ENCODE measurements around the gene ISG20.
A peak's percentile ranks its signal among the peaks of the same experiment; 100 is the strongest.

Gene ISG20

DNA sequence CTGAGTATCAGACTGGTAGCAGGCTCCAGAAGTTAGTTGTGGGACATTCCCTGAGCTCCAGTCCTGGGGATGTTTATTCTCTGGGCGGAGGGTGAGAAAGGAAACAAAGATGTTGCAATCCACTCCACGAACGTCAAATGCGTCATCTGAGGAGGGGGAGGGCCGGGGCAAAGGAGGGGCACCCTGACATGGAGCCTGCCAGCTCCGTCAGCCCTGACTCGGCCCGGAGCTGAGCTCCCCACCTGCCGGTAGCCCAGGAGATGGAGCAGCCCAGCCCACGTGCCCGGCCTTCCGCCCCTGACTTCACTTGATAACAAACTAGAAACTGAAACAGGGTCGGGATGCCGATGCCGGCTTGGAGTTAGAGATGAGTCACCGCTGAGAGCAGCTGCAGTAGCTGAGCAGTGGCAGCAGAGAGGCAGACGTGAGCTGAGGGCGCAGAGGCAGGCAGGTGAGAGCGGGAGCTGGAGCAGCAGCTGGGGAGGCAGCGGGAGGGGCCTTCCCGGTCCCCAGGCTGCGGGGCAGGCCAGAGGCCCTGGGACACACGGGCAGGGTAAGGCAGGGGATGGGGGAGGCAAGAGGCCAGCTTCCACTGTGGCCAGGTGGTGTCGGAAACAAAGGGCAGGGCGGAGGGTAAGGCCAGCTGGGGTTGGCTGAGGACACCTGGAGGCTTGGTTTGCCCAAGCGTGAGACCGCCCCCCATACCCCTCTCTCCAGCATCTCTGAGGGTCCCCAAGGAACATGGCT lies at the start of gene ISG20:
Gene ISG20, plus strand, starts transcription at position 391 of the 747 bp plus-strand sequence. Its CDS starts 351 bp downstream, at position 742.
- peak; percentile 95 for DNase-seq (ENCODE audit: low read depth)

DNA sequence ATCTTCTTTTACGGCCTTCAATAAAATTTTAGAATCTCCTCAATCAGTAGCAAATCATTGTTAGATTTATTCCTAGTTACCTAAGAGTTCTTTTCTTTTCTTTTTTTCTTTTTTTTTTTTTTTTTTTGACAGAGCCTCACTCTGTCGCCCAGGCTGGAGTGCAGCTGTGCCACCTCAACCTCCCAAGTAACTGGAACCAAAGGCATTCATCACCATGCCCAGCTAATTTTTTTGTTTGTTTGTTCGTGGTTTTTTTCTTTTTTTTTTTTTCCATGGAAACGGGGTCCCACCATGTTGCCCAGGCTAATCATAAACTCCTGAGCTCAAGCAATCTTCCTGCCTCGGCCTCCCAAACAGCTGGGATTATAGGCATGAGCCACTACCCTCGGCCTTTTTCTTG lies 48.1 kb upstream of the ISG20 start:
- no peak for DNase-seq (ENCODE audit: low read depth)

DNA sequence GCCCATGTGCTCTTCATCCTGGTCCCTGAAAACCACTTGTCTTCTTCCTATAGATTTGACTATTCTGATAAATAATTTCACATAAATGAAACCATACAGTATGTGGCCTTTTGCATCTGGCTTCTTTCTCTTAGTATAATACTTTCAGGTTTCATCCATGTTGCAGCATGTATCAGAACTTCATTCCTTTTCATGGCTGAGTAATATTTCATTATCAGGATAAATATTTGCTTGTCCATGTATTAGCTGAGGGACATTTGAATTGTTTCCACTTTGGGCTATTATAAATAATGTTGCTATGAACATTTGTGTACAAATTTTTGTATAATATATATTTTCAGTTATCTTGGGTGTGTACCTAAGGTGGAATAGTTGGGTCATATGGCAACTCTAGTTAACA lies 47.4 kb upstream of the ISG20 start:
- no peak for DNase-seq (ENCODE audit: low read depth)

DNA sequence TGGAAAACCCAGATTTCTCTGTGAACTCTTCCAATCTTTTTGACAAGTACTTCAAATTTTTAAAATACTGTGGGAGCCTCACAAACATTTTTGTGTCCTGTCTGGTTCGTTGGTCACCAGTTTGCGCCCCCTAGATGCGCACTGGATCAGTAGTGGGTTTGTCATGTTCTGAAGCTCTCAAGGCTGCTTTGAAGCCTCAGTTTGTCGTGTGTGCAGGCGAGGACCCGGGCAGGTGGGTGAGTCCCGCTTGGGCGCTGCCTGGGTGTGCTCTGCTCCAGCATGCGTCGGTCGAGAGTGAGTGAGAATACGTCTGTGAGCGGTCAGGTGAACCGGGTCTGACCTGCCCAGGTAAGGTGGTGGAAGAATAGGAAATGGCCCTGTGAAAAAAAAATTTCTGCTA lies 34.9 kb upstream of the ISG20 start:
- DNase-seq (ENCODE audit: low read depth) = no peak

DNA sequence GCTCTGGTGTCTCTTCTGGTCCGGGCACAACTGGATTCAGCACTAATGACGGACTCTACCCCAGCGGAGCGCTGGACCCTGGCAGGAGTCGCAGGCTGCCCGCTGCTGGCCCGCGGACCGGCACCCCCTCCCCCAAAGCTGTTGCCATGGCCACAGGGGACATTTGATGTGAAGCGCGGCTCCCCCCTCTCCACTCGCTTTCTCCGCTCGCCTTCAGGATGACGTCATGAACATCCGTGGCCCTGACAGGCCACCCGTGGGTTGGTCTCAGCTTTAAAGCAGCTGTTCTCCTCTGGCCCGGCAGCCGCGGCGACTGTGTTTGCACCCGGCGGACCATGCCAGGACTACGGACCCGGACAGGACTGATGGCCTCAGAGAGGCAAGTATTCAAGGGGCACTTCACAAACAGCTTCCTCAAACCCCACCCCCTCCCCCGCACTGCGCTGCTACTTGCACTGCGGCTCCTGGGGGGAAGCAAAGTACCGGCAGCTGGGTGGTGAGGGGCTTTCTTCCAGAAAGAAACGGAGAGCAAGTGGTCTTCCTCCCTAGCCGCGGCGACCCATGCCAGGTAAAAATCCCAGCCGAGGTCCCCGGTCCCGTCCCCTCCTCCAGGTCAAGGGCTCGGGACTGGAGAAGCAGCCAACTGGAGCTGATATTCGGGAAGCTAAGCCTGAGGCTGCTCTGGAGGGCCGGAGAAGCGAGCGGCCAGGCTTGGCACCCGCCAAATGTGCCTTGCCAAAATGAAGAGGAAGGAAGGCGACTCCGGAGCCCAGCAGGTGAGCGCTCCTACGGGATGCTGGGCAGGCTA lies 34.2 kb upstream of the ISG20 start:
- no peak for DNase-seq (ENCODE audit: low read depth)

DNA sequence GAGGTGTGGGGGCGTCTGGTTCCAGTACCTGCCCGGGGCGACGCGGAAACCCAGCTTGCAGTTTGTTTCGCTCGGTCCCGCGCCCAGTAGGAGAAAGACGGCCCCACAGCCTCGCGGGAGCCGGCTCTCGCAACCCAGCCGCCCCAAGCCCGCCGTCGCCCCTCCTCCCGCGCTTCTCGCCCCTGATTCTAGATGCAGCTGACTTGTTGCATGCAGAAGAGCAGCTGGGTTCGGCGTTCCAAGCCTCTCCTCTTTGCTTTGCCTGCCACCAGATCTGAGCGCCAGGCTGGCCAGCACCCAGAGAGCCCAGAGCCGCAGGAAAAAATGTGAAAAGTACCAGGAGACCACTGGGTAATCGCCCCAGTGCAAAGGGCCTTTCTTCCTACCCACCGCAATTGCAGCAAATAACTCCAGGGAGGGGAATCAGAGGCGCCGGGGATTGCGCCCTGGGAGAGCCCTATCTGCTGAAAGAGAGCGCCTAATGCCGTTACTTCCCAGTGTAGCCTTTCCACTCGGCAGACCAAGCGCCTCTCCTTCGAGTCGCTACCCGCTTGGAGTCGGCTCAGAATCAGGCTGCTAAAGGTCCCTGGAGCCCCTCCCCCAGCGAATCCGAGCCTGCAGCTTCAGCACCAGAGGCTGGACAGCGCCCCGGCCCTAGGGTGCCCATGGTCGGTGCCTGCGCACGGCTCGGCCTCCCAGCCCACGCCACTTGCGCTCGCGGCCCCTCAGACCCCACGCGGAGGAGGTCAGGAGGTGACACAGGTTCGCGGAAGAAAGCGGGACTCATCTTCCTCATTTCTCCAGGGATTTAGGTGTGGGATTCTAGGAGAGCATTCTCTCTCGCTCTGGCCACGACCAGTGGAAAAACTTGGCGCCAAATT lies 33.4 kb upstream of the ISG20 start:
- no peak for DNase-seq (ENCODE audit: low read depth)

DNA sequence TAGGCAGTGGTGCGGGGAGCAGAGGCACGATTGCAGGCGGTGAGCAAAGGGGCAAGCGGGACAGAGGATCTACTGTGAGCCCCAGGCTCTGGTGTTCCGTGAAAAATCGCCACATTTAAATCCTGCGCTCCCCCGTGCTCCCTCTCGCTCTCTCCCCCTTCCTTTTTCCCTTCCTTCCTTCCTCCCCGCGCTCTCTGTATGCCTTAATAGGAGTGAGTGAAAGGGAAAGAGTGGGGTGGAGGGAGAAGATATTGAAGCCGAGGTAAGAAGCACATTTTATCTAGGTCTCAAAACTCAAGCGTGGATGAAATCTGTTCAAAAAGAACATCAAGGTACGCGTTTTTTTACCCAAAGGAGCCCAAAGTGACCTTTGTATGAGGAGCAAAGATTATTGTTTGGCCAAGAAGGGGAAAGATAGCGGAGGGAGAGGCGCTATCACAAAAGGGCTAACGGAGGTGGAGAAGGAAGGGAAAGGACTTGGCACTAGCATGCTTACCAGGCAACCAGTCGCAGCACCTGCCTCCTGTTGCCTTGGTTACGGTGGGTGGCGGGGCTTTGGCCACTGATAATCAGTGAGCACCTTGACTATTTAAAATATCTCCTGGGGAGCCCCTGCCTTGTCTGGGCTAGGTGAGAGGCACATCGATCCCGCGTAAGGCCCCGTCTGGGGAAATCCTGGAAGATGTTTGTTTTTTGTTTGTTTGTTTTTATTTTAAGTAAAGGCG lies 32.6 kb upstream of the ISG20 start:
- DNase-seq (ENCODE audit: low read depth) = no peak

DNA sequence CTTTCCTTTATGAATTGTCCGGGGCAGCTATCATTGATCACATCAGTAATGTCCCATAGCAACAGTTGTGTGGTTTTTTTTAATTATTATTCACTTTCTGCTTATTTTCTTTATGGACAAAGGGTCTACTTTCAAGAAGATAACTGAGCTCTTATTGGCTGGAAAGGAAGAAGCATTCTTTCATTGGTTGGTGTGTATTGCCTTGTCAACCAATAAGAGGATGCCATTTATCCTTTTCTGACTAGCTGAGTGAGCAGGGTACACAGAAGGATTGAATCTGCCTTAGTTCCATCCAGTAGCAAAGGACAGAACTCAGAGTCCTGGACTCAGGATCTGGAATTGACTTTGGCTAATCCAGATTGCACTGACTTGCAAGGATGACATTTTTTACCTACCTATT lies 30.9 kb upstream of the ISG20 start:
- DNase-seq (ENCODE audit: low read depth) = no peak

DNA sequence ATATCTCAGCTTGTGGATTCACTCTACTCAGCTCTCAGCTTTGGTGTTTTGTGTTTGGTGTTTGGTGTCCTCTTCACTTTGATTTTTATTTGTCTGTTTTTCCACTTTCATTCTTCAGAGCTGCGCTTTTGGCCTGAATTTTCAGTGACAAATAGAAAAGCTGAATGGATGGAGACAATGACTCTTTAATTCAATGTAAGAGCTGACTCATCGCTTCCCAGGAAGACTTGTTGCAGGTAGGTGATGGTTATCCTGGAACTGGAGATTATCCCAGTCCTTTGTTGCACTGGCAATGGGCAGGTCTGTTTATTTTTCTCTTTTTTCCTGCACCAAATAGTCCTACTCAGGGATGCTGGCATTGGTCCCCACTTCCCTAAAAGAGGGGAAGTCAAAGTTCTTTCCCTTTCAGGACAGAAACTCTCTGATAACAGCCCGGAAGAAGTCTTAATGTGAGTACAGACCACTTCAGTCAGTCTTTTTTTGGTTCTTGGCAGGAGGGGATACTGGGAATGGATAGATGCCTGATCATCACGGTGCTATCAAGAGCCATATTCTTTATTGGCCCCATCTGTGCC lies 30.1 kb upstream of the ISG20 start:
- DNase-seq (ENCODE audit: low read depth) = no peak

DNA sequence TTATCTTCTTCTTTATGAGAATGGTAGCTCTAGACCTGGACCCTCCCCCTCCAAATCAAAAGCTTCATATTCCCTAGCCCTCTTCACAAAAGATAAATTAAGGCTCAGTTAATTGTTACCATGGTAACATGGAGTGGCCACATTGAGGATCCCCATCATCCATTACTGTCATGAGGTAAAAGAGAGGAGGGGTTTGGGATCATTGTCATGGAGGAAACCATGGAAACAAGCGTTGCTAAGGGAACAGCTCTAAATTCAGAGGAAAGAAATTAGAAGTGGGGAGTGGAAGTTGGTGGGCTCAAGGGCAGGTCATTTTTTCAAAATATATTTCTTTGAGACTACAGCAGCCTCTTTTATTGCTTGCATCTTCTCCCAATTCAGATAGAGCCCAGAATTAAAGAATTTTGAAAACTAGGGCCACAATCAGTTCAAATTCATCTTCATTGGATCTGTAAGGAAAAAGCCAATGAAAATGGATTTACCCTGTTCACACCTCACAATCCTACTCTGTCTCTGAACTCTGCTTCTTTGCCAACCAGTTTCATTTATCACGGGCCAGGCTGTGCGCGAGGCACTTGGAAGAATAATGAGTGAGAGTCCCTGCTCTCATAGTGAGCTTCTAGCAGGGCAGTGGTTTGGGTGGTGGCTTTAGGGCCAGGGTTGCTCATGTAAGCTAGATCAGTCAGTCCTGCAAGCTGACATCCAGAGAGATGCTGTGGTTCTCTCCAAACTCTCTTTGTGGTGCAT lies 29.3 kb upstream of the ISG20 start:
- DNase-seq (ENCODE audit: low read depth) = no peak

DNA sequence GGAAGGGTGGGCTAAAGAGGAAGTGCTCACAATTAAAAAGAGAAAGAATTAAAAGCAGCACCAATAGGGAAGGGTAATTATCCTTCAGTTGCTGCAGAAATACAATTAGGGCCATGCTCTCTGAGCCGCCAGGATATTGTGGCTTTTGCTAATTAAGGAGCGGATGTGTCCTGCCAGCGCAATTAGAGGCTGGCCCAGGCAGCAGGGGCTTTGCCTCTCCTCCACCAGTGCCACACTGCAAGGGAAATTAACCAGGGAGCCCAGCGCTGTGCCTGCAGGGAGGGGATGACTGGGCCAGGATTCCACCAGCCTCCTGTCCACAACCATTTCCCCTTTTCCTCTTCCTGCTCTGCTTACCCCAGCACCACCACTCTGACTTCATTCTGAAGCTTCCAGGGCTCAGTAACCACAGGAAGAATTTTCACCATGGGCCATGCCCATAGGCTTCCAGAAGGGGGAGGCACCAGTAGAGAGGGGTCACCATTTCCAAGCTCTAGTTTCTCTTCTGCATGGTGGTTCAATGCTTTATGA lies 28.1 kb upstream of the ISG20 start:
- no peak for DNase-seq (ENCODE audit: low read depth)

DNA sequence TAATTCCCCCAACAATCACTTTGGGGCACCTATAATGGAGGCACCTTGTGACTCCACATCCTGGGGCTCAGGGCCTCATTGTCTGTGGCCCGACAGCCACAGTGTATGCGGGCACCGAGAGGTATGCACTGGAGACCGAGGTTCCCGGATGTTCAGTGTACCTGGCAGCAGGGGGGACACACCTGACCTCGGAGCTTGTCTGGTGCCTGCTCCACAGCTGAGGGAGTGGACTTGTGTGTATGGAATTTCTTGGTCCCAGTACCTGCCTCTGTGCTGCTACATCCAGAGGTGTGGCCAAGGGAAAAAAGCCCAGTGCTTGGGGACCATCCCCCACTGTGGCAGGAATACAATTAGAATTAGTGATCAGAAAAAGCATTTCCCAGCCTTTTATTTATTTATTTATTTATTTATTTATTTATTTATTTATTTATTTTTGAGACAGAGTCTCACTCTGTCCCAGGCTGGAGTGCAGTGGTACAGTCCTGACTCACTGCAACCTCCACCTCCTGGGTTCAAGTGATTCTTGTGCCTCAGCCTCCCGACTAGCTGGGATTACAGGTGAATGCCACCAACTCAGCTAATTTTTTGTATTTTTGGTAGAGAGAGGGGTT lies 26.5 kb upstream of the ISG20 start:
- no peak for DNase-seq (ENCODE audit: low read depth)

DNA sequence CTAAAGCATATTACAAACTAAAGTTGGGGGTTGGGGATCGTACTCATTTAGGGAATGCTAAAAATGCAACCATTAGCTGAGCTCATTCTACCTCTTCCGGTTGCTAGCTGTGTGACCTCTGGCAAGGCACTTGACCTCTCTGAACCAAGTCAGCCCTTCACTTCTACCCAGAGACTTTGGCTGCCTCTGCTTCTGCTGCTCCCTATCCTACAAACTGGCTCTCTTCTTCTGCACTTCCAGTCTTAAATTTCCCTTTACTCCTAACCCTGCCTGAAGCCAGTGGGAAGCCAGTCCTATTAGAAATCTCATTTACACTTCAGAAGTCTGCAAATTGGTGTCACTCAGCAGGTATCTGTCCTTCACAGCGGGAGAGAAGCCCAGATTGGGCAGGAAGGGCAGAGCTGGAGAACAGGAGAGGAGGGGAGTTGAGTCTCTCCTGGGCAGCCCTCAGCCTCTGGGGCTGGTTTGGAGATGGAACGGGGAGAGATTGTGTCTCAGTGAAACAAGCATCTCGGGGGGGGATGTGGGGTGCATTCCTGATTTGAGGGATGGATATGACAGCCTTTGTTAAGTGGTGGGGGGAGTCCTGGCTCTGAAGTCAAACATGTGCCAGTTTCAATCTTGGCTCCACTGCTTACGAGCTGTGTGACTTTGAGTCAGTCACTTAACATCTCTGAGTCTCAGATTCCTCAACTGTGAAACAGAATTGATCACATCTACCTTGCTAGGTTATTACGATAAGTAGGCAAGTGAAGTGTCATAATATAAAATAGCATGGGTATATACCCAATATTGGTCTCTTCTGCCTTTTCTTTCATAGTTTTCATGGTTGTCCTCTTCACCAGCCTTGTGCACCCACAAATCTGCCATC lies 25.5 kb upstream of the ISG20 start:
- DNase-seq (ENCODE audit: low read depth) = no peak

DNA sequence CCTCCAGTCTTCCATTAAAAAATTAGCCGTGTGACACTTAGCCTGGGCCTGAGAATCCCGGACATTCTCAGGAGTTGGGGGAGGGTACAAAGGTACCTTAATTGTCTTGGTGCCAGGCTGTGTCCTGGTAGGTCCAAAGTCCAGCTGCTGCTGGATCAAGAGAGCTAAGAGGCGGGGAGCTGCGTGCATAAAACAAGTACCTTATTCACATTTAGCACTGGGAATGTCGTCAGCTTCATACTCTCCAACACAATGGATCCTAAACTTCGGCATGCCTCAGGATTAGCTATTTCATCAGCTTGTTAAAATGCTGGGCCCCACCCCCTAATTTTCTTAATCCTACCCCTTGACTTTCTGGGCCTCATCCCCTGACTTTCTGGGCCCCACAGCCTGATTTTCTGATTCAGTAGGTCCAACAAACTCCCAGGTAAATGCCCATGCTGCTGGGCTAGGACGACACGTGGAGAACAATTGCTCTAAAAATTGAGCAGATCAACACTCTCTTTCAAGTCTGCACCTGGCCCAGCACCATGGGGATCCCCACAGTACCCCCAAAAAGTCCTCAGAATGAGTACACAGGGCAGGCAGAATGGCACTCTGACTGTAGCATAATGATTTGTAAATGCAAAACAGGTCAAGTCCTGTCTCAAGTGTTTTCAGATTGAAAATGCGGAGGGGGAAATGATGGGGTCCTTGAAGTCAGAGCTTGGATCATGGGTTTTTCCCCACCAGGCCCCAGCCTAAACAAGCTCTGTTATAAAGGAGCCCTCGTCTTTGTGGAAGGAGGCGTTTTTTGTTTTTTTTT lies 23.3 kb upstream of the ISG20 start:
- DNase-seq (ENCODE audit: low read depth) = no peak

DNA sequence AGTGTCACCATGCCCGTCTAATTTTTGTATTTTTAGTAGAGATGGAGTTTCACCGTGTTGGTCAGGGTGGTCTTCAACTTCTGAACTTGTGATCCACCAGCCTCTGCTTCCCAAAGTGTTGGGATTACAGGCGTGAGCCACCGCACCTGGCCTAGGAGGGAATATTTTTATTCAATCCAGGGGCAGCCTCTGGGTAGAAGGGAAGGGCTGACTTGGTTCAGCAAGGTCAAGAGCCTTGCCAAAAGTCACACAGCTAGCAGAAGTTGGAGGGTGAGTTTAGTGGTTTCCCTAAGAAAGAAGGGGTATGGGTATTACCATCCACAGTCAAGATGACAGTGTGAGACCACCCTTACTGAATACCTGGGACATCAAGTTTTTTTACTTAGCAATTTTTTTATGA lies 22.6 kb upstream of the ISG20 start:
- no peak for DNase-seq (ENCODE audit: low read depth)

DNA sequence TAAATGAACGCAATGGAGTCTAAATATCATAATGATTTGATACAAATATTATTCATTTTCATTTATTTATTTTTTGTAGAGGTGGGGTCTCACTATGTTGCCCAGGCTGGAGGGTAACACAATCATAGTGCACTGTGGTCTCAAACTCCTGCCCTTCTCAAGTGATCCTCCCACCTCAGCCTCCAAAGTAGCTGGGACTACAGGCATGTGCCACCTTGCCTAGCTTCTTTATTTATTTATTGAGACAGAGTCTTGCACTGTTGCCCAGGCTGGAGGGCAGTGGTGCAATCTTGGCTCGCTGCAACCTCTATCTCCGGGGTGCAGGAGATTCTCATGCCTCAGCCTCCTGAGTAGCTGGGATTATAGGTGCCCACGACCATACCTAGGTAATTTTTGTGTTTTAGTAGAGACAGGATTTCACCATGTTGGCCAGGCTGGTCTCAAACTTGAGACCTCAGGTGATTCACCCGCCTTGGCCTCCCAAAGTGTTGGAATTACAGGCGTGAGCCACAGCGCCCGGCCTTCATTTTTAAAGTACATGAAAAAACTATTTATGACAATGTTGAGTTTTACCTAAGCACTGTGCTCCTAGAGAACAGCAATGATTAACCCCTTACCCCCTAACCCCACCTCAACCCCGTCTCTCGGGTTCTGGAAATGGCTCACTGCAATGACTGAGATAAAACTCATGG lies 21.6 kb upstream of the ISG20 start:
- DNase-seq (ENCODE audit: low read depth) = no peak

DNA sequence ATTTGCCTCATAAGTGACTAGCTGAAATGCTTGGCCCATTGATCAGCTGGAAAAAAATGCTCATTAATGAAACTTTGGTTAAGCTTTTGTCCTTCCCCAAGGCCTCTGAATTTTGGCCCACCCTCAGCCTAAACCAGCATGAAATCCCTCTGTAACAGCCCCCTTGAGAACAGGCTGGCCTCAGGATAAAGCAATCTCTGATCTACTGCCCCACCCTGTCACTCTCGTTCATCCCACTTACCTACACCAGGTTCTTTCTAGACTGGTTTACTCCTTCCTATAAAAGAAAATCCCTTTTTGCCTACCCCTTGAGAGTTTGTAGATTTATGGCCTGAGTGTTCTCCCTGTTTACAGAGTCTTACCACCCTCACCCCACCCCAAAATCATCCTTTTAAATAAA lies 21.0 kb upstream of the ISG20 start:
- no peak for DNase-seq (ENCODE audit: low read depth)

DNA sequence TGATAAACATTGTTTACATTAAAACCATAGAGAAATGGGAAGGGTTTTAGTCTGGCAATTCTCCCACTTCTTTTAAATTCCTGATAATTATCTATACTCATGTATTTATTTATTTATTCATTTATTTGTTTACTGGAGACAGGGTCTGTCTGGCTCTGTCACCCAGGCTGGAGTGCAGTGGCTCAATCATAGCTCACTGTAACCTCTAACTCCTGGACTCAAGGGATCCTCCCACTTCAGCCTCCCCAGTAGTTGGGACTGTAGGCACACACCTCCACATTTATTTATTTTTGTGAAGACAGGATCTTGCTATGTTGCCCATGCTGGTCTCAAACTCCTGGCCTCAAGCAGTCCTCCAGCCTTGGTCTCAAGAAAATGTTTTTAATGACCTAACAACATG lies 20.1 kb upstream of the ISG20 start:
- DNase-seq (ENCODE audit: low read depth) = no peak
